NCI-H82 treated with DMSO at 0.1 percent for 48 hours (cell line): ENCODE data around the gene GOLGA5.

Experiments
- DNase-seq: peaks from one replicate; lab custom pipeline; 2025; ENCODE audit not compliant: unreplicated experiment; lab: John Stamatoyannopoulos, UW

Gene GOLGA5

GRCh38 chr14:92874962-92875661, 81.0 kb downstream of the GOLGA5 start:
- DNase-seq = no peak

- no peak for DNase-seq
Observed at GRCh38 chr14:92877757-92878431, 83.8 kb downstream of the GOLGA5 start.

GRCh38 chr14:92880351-92880750, 86.2 kb downstream of the GOLGA5 start:
- no peak for DNase-seq

DNA sequence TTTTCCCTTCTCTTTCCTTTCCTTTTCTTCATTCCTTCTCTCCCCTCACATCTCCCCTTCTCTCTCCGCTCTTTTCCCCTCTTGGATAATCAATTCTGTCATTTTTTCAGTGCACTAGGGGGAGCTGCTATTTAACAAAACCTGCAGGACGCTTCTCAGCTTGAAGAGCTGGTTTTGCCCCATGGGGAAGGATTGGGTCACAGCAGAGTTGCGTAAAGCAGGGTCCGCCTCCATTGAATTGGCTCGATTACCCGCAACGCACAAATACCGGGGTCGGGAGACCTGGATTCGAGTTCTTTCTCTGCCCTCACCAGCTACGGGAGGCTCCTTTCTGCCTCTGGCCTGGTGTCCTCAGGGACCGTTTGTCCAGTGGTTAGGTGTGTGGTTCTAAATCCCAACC, 86.7 kb downstream of the GOLGA5 start:
- DNase-seq = peak; percentile 45

DNA sequence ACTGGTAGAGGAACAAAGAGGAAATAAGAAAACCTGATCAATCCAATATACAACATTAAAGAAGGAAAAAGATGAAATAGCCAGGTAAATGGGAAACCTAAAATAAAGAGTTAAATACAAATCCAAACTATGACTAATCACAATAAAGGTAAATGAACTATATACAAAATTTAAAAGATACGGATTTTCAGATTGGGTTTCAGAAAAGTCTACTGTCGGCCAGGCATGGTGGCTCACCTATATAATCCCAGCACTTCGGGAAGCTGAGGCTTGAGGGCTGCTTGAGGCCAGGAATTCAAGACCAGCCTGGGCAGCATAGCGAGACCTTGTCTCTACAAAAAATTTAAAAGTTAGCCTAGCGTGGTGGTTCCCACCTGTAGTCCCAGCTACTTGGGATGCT, 89.0 kb downstream of the GOLGA5 start:
- DNase-seq = no peak

DNA sequence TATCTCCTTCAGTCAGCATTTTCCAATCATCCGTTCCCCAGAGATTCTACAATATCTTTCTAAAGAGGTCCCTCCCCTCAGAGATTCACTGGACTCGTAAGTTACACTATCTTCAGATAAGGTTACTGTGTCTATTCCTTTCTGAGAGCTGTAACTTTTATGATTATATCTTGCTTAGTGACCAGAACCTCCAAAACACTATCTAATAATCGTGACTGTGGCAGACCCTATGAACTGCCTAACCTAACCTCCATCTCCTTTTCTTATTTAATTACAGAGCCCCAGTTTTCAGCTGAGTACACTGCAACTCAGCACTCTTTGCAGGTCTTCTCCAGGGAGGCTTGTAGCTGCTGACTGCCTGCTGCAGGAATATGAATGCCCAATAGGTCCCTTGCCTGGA, 90.3 kb downstream of the GOLGA5 start:
- no peak for DNase-seq

DNA sequence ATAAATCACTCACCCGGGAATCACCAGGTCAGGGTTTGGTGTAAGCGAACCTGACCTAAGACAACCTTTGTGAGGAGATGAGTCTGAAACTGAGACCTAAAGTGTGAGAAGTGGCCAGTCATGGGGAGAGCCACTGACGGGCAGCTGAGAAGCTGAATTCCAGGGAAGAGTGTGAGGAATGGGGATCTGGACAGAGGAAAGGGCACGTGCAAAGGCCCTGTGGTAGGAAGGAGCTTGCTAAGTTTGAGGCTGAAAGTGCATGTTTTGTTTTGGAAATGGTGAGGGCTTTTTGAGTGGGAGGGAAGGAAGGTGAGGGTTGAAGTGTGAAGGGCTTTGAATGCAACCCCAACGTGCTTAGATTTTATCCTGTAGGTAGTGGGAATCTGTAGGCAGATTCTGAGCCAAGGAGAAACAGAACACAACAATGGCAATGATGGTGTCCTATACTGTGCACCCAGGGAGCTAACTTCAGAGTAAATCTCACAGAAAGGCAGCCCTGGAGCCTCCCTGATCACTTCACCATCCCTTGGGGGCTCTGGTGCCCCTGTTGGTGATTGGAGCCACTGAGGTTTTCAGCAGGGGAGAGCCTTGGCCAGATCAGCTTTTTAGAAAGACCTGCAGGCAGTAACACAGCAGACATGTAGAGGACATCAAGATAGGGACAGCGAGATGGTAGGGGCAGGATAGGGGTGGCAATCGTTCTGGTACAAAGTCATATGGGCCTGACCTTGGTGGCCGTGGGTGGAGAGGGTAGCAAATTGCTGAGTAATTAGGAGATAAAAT, 91.4 kb downstream of the GOLGA5 start:
- no peak for DNase-seq

DNA sequence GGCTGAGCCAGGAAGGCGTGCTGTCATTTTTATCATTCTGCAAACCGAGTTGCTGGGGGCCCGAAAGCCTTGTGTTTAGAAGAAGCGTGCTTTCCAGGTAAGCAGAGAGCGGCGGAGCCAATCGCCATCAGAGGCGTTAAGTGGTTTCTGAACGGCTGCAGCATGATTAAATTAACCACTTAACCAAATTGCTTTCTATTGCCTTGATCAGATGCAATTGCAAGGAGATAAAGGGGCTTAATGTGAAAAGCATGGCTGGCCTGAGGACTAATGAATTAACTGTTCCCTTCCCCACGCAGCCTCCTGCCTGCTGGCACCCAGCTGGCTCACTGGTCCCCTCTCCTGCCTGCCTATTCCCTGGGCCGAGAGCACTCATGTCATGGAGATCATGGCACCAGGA, 92.2 kb downstream of the GOLGA5 start:
- peak; percentile 93 for DNase-seq

GRCh38 chr14:92887157-92887556, 93.1 kb downstream of the GOLGA5 start:
- no peak for DNase-seq

DNA sequence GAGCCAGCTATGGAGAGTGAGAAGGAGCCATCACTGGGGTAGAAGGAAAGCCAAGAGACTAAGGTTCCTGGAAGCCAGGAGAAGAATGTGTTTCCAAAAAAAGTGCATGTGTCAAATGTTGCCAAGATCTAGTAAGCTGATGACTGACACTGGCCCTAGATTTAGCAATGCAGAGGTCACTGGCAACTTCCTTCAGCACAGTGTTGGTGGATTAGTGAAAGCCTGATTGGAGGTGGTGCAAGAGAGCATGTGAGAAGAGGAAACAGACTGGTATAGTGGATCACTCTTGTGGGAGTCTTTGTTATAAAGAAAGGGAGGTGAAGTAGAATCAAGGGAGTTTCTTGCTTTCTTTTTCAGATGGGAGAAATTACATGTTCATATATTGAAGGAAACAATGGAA, 94.8 kb downstream of the GOLGA5 start:
- DNase-seq = no peak
